GM23248 (cell line): Measurements from ENCODE around the gene C1QTNF4. TPM values are rescaled to one million over a fixed set of nuclear protein-coding genes. Genes with fewer than 3 reads are reported as not detected.
A peak's percentile ranks its signal among the peaks of the same experiment; 100 is the strongest.

ENCODE experiments used
- DNase-seq: peaks from one replicate; pipeline ENCODE4 v3.0.0-alpha.2; 2015
- H2AFZ ChIP-seq: fragments of 200-600 bp; sonication (generic); 2 replicates; pipeline ENCODE4 v1.6.1; 2016; ENCODE audit warnings: antibody characterized with exemption
- H3F3A ChIP-seq: fragments of 200-600 bp; sonication (generic); 2 replicates; pipeline ENCODE4 v1.6.1; 2016; ENCODE audit warnings: mild to moderate bottlenecking, antibody characterized with exemption, mixed run types; ENCODE audit not compliant: insufficient read depth
- H3K27ac ChIP-seq: fragments of 200-600 bp; sonication (generic); 2 replicates; pipeline ENCODE4 v1.5.1; 2016; ENCODE audit warnings: mild to moderate bottlenecking
- H3K27me3 ChIP-seq: fragments of 200-600 bp; sonication (generic); replicated peaks from 2 replicates; pipeline ENCODE4 v1.6.1; 2016; ENCODE audit warnings: mild to moderate bottlenecking; ENCODE audit not compliant: insufficient read depth
- H3K36me3 ChIP-seq: fragments of 200-600 bp; sonication (generic); 2 replicates; pipeline ENCODE4 v1.6.1; 2016; ENCODE audit warnings: low read depth, mild to moderate bottlenecking
- H3K4me1 ChIP-seq: fragments of 200-600 bp; sonication (generic); 2 replicates; pipeline ENCODE4 v1.6.1; 2016; ENCODE audit warnings: mild to moderate bottlenecking; ENCODE audit not compliant: insufficient read depth
- H3K4me2 ChIP-seq: fragments of 200-600 bp; sonication (generic); one replicate; pipeline ENCODE4 v1.6.1; 2016; ENCODE audit warnings: mild to moderate bottlenecking; ENCODE audit not compliant: unreplicated experiment
- H3K4me3 ChIP-seq: fragments of 200-600 bp; sonication (generic); 2 replicates; pipeline ENCODE4 v1.5.1; 2016; ENCODE audit warnings: mild to moderate bottlenecking
- H3K79me2 ChIP-seq: fragments of 200-600 bp; sonication (generic); 2 replicates; pipeline ENCODE4 v1.6.1; 2016; ENCODE audit warnings: mild to moderate bottlenecking; ENCODE audit not compliant: insufficient read depth
- H3K9ac ChIP-seq: fragments of 200-600 bp; sonication (generic); 2 replicates; pipeline ENCODE4 v1.6.1; 2016; ENCODE audit warnings: mild to moderate bottlenecking
- H3K9me2 ChIP-seq: fragments of 200-600 bp; sonication (generic); 2 replicates; pipeline ENCODE4 v1.6.1; 2016; ENCODE audit warnings: mixed run types, mild to moderate bottlenecking, moderate library complexity; ENCODE audit not compliant: insufficient read depth
- H3K9me3 ChIP-seq: fragments of 200-600 bp; sonication (generic); one replicate; pipeline ENCODE4 v1.6.1; 2017; ENCODE audit warnings: low read depth
- H4K20me1 ChIP-seq: fragments of 200-600 bp; sonication (generic); 2 replicates; pipeline ENCODE4 v1.6.0; 2016; ENCODE audit not compliant: insufficient read depth
- EZH2 ChIP-seq: fragments of 200-600 bp; sonication (generic); IDR thresholded peaks from 2 replicates; pipeline ENCODE4 v1.6.1; 2018; ENCODE audit warnings: antibody characterized with exemption, mild to moderate bottlenecking; ENCODE audit not compliant: insufficient read depth, poor library complexity, severe bottlenecking
- EZH2phosphoT487 ChIP-seq: fragments of 200-600 bp; sonication (generic); IDR thresholded peaks from 2 replicates; pipeline ENCODE4 v1.6.1; 2018; ENCODE audit warnings: antibody characterized with exemption, moderate library complexity, mild to moderate bottlenecking, low read depth; ENCODE audit not compliant: insufficient read depth
- WGBS, 2 experiments: methylation state at CpG; one replicate each; pipeline ENCODE4 v1.1.6; 2015 to 2017; ENCODE audit warnings: low lambda C conversion rate in 2 of 2, low coverage in 1 of 2; ENCODE audit errors: missing lambda C conversion rate in 2 of 2; 5-methylcytosine and 5-hydroxymethylcytosine counted together
- in situ Hi-C: fragments of 300-500 bp; cut with MboI; formaldehyde crosslinking; loops from 2 replicates; pipeline ENCODE4 v1.15.0; 2020
- polyA plus RNA-seq: library from polyadenylated mRNA; unstranded; fragments of >200 nt; fragmentation: Nextera tagmentation; extraction: Ambion mirVana; gene quantifications from 2 replicates; pipeline ENCODE4 v1.2.1, GENCODE V29; 2016
- total RNA-seq: library from RNA; depleted of rRNA; stranded (reverse); fragments of >200 nt; shearing (Covaris generic); gene quantifications from 2 replicates; pipeline ENCODE4 v1.2.3, GENCODE V29; 2014

Gene C1QTNF4
- total and polyA plus RNA-seq, 2 experiments from 2014 or later: 0.11 TPM; not detected in 1

DNA sequence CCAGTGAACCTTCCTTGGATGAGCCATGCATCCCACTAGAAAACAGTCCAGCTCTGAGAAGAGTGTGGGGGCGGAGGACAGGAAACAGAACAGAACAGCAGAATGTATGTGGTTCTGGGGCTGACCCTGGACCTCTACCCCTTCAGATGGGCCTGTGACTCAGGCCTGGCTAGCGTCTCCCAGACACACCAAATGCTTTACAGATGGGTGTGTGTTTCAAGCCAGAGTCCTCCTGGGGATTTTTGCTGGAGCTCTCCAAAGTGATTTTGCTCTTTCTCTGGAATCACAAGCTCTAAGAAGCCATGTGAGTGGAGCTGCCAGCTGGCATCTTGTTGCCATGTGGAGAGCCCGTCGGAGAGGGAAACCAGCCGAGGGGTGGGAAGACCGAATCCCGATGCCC, 13.2 kb upstream of the C1QTNF4 start:
- Histone ChIP-seq H3K9me2 (no peaks in the 10 kb centered on the region), H3K9me3 (no peaks in the 10 kb centered on the region), H3K27me3 (no peaks in the 10 kb centered on the region), H3K4me2 (peak overlapping the region; percentile 76), H3K9ac (peak overlapping the region; percentile 28; the same call in 1 of the 2 replicates), H3K36me3 (no peaks in the 10 kb centered on the region), H4K20me1 (no peaks in the 10 kb centered on the region), H3K27ac (peak overlapping the region; percentile 70), H3K79me2 (no peaks in the 10 kb centered on the region), H3K4me3 (peak overlapping the region; percentile 46), H3F3A (peaks cover 26% of the 10 kb centered on the region), H2AFZ (no peak overlapping the region; the same call in 1 of the 2 replicates), H3K4me1 (peaks cover 31% of the 10 kb centered on the region)
- DNase-seq: peak; percentile 96
- TF ChIP-seq EZH2phosphoT487: no peak
- TF ChIP-seq EZH2: no peak
- in situ Hi-C loops: no loop called here
- 1 to 2% methylated on average over 7 of the region's 7 CpGs for WGBS, 2 experiments

DNA sequence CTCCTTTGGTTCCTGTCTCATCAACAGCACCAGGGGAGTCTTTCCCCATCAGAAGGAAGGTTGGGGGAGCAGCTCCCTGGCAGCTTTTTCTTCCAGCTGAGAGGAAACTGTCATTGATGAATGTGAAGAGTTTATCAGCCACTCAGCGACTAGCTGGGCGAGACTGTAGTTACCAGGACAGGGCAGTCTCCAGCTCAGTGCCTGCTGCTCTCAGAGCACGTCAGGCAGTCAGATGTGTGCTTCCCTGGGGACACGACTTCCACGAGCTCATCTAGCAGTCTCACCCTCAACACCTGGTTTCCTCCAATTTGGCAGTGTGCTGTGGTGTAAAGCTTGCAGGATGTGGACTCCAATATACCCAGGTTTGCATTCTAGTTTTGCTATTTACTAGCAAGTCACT, 12.5 kb upstream of the C1QTNF4 start:
- peak; percentile 74 for DNase-seq
- WGBS, 2 experiments: 7 to 13% methylated on average over 5 of the region's 5 CpGs
- peak overlapping the region; percentile 28; the same call in 1 of the 2 replicates for H3K9ac ChIP-seq
- H3K27ac ChIP-seq: peak overlapping the region; percentile 70
- TF ChIP-seq EZH2 (no peak), EZH2phosphoT487 (no peak)
- H3K9me2 ChIP-seq: no peaks in the 10 kb centered on the region
- peaks cover 31% of the 10 kb centered on the region for H3K4me1 ChIP-seq
- peak overlapping the region; percentile 76 for H3K4me2 ChIP-seq
- no peaks in the 10 kb centered on the region for H3K79me2 ChIP-seq
- in situ Hi-C loops: no loop called here
- H3K27me3 ChIP-seq: no peaks in the 10 kb centered on the region
- H4K20me1 ChIP-seq: no peaks in the 10 kb centered on the region
- H3K9me3 ChIP-seq: no peaks in the 10 kb centered on the region
- no peaks in the 10 kb centered on the region for H3K36me3 ChIP-seq
- peaks cover 26% of the 10 kb centered on the region for H3F3A ChIP-seq
- no peak overlapping the region for H3K4me3 ChIP-seq
- peak overlapping the region; percentile 1; the same call in 1 of the 2 replicates for H2AFZ ChIP-seq

DNA sequence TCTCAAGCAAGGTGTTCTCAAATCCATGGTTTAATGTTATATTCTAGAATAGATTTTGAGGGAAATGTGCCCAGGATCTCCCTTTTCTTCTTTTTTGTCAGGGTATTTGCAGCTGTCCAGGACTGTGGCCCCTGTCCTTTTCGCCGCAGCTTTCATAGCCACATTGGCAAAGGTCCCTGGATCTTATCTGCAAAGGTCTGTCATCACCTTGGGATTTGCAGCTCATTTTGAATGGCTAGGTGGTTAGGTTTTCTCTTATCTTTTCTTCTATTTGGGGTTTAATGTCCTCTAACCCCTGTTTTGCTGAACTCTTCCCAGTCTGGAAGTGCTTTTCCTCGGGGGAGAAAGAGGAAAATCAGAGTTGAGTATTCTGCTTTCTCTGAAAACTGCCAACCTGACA, 11.7 kb upstream of the C1QTNF4 start:
- Histone ChIP-seq H3F3A (peaks cover 26% of the 10 kb centered on the region), H3K27ac (no peak overlapping the region), H2AFZ (no peak overlapping the region), H3K4me2 (no peak overlapping the region), H3K9ac (no peak overlapping the region), H3K36me3 (no peaks in the 10 kb centered on the region), H3K9me2 (no peaks in the 10 kb centered on the region), H3K9me3 (no peaks in the 10 kb centered on the region), H3K79me2 (no peaks in the 10 kb centered on the region), H4K20me1 (no peaks in the 10 kb centered on the region), H3K4me3 (no peak overlapping the region), H3K4me1 (peaks cover 31% of the 10 kb centered on the region), H3K27me3 (no peaks in the 10 kb centered on the region)
- WGBS, 2 experiments: 100% methylated on average over 3 of the region's 3 CpGs
- TF ChIP-seq EZH2phosphoT487: no peak
- no peak for TF ChIP-seq EZH2
- in situ Hi-C loops: no loop called here
- no peak for DNase-seq

GRCh38 chr11:47603295-47603694, 9.1 kb upstream of the C1QTNF4 start:
- WGBS, 2 experiments: 47 to 50% methylated on average over 4 of the region's 4 CpGs
- peak; percentile 55 for DNase-seq

More at GRCh38 chr11:47603295-47603694, 9.1 kb upstream of the C1QTNF4 start:
- in situ Hi-C loops: no loop called here
- Histone ChIP-seq H3K9me2 (no peaks in the 10 kb centered on the region), H2AFZ (no peak overlapping the region), H3K9ac (no peak overlapping the region), H3K4me2 (no peak overlapping the region), H3K4me1 (peaks cover 29% of the 10 kb centered on the region), H3K9me3 (no peaks in the 10 kb centered on the region), H3K27me3 (no peaks in the 10 kb centered on the region), H3K27ac (no peak overlapping the region), H3K4me3 (no peak overlapping the region), H3F3A (peaks cover 23% of the 10 kb centered on the region), H4K20me1 (no peaks in the 10 kb centered on the region), H3K79me2 (no peaks in the 10 kb centered on the region), H3K36me3 (no peaks in the 10 kb centered on the region)
- TF ChIP-seq EZH2 (no peak), EZH2phosphoT487 (no peak)
